Measurements from ENCODE around the gene FES.

FES gene

GRCh38 chr15:90875549-90875981 lies 8.7 kb upstream of the FES start:
- DNase-seq (ENCODE audit: low spot score) = no peak

DNA sequence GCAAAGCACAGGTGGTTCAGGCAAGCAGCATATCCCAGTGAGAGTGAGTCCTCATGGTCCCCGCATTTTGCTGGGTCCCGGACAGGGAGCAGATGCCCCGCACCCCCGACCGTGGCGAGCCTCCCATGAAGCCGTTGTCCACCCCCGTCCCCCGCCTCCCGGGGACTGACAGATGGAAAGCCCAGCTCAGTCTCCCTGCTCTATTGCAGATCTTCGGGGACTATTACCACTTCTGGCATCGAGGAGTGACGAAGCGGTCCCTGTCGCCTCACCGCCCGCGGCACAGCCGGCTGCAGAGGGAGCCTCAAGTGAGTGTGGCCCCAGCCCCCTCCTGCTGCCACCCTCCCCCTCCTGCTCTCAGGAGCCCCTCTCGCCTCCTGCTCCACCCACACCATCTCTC lies 8.3 kb upstream of the FES start:
- no peak for DNase-seq (ENCODE audit: low spot score)

GRCh38 chr15:90876512-90877170 lies 7.7 kb upstream of the FES start:
- DNase-seq (ENCODE audit: low spot score) = no peak

DNA sequence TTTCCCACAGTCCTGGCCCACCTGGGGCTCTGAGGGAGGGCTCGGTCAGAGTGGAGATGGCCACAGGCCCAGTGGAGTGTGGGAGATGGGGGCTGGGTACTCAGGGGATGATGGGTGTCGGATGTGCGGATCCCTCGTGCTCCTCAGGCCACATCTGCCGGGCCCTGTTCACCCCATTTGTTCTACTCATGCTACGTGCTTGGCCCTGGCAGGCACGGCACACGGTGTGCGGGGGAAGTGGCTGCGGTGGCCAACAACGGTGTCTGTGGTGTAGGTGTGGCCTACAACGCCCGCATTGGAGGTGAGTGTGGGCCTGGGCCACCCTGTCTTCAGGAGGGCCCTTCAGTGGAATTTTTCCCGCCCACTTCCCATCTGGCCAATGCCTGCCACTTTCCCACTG lies 7.0 kb upstream of the FES start:
- no peak for DNase-seq (ENCODE audit: low spot score)

DNA sequence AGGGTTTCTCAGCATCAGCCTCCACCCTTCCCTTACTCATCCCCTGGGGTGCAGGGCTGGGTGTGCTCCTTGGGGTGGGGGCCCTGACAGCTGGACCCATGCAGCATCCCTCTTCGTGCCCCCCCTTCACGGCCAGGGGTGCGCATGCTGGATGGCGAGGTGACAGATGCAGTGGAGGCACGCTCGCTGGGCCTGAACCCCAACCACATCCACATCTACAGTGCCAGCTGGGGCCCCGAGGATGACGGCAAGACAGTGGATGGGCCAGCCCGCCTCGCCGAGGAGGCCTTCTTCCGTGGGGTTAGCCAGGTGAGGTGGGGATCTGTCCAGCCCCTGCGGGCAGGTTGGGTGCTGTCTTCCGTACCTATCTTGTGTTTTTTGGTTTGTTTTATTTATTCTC lies 6.3 kb upstream of the FES start:
- DNase-seq (ENCODE audit: low spot score) = no peak

DNA sequence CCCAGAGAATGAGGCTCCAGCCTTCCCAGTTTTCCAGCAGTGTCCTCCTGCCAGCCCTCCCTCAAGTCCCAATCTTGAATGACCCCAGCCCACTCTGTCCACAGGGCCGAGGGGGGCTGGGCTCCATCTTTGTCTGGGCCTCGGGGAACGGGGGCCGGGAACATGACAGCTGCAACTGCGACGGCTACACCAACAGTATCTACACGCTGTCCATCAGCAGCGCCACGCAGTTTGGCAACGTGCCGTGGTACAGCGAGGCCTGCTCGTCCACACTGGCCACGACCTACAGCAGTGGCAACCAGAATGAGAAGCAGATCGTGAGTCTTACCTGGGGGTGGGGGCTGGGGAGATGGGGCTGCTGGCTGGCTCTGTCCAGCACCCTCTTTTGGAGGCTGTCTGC lies 5.6 kb upstream of the FES start:
- DNase-seq (ENCODE audit: low spot score) = no peak

DNA sequence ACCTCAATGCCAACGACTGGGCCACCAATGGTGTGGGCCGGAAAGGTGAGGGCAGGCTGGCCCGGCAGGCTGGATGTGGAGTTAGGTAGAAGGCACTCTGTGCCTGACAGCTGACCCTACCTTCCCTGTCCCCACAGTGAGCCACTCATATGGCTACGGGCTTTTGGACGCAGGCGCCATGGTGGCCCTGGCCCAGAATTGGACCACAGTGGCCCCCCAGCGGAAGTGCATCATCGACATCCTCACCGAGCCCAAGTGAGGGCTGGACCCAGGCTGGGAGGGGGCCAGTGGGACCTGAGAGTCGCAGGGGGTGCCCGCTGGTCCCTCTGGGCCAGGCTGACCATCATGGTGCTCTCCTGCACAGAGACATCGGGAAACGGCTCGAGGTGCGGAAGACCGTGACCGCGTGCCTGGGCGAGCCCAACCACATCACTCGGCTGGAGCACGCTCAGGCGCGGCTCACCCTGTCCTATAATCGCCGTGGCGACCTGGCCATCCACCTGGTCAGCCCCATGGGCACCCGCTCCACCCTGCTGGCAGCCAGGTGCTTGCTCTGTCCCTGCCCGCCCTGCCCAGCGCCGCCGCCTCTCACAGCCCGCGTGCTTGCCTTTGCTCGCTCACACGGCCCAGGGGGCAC lies 4.5 kb upstream of the FES start:
- DNase-seq (ENCODE audit: low spot score) = no peak

DNA sequence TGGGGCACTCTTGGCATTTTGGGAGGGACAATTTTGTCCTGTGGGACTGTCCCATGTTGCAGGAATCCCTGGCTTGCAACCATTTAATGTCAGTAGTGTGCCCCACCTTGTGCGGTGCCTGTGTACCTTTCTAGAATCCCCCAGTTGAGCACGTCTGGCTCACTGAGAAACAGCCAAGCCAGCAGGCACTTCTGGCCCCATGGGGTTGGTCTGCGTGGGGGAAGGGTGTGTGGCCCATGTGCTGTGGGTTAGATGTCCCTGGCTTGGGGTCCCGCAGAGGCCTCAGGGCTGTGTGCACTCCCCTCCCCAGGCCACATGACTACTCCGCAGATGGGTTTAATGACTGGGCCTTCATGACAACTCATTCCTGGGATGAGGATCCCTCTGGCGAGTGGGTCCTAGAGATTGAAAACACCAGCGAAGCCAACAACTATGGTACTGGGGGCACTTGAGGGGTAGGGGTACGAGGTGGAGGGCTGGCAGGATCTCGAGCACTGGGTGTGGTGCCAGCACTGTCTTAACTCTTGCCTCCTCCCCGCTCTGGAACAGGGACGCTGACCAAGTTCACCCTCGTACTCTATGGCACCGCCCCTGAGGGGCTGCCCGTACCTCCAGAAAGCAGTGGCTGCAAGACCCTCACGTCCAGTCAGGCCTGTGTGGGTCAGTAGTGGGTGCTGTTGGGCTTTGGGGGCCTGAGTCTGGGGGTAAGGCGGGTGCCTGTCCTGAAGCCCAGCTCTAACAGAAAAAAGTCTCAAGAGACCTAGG lies 3.7 kb upstream of the FES start:
- no peak for DNase-seq (ENCODE audit: low spot score)

GRCh38 chr15:90881181-90881977 lies 2.9 kb upstream of the FES start:
- no peak for DNase-seq (ENCODE audit: low spot score)

DNA sequence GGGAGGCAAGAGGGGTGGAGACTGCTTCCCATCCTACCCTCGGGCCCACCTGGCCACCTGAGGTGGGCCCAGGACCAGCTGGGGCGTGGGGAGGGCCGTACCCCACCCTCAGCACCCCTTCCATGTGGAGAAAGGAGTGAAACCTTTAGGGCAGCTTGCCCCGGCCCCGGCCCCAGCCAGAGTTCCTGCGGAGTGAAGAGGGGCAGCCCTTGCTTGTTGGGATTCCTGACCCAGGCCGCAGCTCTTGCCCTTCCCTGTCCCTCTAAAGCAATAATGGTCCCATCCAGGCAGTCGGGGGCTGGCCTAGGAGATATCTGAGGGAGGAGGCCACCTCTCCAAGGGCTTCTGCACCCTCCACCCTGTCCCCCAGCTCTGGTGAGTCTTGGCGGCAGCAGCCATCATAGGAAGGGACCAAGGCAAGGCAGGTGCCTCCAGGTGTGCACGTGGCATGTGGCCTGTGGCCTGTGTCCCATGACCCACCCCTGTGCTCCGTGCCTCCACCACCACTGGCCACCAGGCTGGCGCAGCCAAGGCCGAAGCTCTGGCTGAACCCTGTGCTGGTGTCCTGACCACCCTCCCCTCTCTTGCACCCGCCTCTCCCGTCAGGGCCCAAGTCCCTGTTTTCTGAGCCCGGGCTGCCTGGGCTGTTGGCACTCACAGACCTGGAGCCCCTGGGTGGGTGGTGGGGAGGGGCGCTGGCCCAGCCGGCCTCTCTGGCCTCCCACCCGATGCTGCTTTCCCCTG lies 2.2 kb upstream of the FES start:
- no peak for DNase-seq (ENCODE audit: low spot score)

DNA sequence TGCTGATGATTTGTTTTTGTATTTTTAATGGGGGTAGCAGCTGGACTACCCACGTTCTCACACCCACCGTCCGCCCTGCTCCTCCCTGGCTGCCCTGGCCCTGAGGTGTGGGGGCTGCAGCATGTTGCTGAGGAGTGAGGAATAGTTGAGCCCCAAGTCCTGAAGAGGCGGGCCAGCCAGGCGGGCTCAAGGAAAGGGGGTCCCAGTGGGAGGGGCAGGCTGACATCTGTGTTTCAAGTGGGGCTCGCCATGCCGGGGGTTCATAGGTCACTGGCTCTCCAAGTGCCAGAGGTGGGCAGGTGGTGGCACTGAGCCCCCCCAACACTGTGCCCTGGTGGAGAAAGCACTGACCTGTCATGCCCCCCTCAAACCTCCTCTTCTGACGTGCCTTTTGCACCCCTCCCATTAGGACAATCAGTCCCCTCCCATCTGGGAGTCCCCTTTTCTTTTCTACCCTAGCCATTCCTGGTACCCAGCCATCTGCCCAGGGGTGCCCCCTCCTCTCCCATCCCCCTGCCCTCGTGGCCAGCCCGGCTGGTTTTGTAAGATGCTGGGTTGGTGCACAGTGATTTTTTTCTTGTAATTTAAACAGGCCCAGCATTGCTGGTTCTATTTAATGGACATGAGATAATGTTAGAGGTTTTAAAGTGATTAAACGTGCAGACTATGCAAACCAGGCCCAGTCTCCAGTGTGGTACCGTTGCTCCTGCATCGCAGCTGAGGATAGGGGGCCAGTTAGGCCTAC lies 1.4 kb upstream of the FES start:
- no peak for DNase-seq (ENCODE audit: low spot score)

GRCh38 chr15:90883526-90883975 lies 753 bp upstream of the FES start:
- DNase-seq (ENCODE audit: low spot score) = no peak

GRCh38 chr15:90884719-90885431 lies 571 bp downstream of the FES start:
- DNase-seq (ENCODE audit: low spot score) = no peak

DNA sequence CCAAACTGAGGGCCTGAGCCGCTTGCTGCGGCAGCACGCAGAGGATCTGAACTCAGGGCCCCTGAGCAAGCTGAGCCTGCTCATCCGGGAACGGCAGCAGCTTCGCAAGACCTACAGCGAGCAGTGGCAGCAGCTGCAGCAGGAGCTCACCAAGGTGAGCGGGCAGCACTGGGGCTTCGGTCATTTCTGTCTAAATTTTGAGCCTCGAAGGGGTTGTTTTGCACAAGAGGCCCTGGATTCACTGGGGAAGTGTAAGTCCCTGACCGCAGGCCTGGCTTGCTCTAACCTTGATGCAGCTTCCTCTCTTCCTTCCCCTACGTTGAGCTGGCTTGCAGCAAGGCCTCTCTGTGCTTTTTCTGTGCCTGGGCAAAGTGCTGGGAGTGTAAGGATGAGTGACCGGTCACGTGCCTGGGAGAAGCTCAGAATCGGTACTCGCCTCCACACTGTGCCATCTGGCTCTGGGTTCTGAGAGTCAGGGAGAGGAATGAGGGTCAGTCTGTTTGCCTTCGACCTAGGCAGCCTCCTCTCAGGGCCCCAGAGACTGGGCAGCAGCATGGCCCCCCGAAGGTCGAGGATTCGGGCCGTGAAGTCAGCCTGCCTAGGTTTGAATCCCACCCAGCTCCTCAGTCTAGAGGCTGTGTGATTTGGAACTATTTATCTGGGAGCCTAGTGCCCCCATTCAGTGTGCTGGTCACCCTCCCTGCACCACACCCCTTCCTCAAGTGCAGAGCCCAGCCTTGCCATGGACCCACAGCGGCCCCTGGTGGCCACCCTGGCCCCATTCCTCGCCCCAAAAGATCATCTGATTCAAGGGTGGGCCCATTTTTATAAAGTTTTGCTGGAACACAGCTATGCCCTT lies 1.4 kb downstream of the FES start:
- DNase-seq (ENCODE audit: low spot score) = peak; percentile 68

DNA sequence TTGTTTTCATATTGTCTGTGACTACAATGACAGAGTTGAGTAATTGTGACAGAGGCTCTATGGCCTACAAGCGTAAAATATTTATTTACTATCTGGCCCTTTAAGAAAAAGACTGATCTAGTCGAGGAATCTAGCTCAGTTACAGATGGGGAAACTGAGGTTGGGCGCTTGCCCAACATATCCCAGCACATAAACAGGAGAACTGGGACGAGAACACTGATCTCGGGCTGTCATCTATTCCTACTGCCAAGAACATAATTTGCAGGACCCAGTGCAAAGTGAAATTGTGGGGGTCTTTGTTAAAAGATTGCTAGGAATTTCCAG lies 1.9 kb downstream of the FES start:
- no peak for DNase-seq (ENCODE audit: low spot score)

DNA sequence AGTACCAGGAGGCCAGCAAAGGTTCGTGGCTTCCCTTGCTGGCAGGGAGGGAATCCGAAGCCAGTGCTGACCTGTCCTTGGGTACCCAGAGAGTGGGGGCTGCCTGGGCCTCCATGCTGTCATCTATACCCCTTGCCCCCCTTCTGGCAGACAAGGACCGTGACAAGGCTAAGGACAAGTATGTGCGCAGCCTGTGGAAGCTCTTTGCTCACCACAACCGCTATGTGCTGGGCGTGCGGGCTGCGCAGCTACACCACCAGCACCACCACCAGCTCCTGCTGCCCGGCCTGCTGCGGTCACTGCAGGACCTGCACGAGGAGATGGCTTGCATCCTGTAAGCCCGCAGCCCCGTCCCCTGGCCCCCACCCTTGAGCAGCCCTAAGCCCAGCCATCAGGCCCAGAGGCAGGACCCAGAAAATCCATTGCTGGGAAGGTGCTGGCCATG lies 2.8 kb downstream of the FES start:
- no peak for DNase-seq (ENCODE audit: low spot score)

GRCh38 chr15:90889313-90889730 lies 5.0 kb downstream of the FES start:
- no peak for DNase-seq (ENCODE audit: low spot score)

GRCh38 chr15:90889736-90890456 lies 5.6 kb downstream of the FES start:
- no peak for DNase-seq (ENCODE audit: low spot score)

Measured in SK-N-DZ (cell line).